Measurements from ENCODE around the gene LILRB1. TPM values are rescaled to one million over a fixed set of nuclear protein-coding genes. Genes with fewer than 3 reads are reported as not detected.

The LILRB1 gene
- total and polyA plus RNA-seq, 9 of the 15 experiments (the other 6 are each of a cell fraction or from before 2014, with no cell fraction given) = not detected

DNA sequence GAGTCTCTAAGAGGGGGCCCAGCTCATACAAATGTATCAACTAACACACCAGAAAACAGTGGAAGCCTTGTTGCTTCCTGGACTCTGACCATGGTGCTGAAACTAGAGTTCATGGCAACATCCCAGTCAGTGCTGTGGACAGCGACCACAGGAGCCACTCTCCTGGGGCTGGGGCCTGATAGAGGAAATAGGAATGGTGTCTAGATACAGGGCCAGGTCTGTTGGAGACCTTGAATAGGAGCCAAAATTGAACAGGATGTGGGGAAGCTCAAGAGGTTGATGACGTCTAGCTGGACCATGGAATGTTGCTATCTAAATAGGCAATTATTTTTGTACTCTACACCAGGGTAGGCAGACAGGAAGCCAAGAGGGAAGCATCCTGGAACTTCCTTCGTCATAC is 54.2 kb downstream of the LILRB1 start (continued):
- TF ChIP-seq RNF2 (IDR thresholded peaks at IDR 0.05) (no peak), TSC22D4 (tag; IDR thresholded peaks at IDR 0.05) (no peak), ZNF696 (CRISPR knock-in tag; conservative IDR thresholded peaks at IDR 0.05) (no peak), SRSF1 (IDR thresholded peaks at IDR 0.05; ENCODE audit: low read depth, low read length) (no peak), ETV5 (CRISPR knock-in tag; IDR thresholded peaks at IDR 0.05; ENCODE audit: low read depth) (peak; percentile 71; the same call in 1 of the 2 replicates), ZKSCAN8 (CRISPR knock-in tag; IDR thresholded peaks at IDR 0.05) (peak; percentile 66; the same call in 1 of the 2 replicates), ILF3 (IDR thresholded peaks at IDR 0.05; ENCODE audit: borderline replicate concordance) (no peak), HDGF (IDR thresholded peaks at IDR 0.05) (no peak), HLTF (IDR thresholded peaks at IDR 0.05) (no peak), HNRNPUL1 (IDR thresholded peaks at IDR 0.05; ENCODE audit: low read length) (no peak), GTF2A2 (tag; IDR thresholded peaks at IDR 0.05) (no peak), ZNF77 (CRISPR knock-in tag; IDR thresholded peaks at IDR 0.05) (no peak), ZNF444 (CRISPR knock-in tag; IDR thresholded peaks at IDR 0.05) (no peak), POLR2AphosphoS5 (IDR thresholded peaks at IDR 0.05; ENCODE audit: control insufficient read depth, insufficient read depth, low read depth, low read length) (no peak), KDM1A (IDR thresholded peaks at IDR 0.05) (no peak), GABPB1 (CRISPR knock-in tag; IDR thresholded peaks at IDR 0.05) (peak; percentile 63), CBX8 (IDR thresholded peaks at IDR 0.05; ENCODE audit: borderline replicate concordance, extremely low read depth, low read depth, low read length, poor library complexity, severe bottlenecking) (no peak), HNRNPH1 (optimal IDR thresholded peaks at IDR 0.05; ENCODE audit: low read depth, low read length) (no peak), ZNF589 (CRISPR knock-in tag; IDR thresholded peaks at IDR 0.05; ENCODE audit: low read depth) (0 out of 2 replicates have a peak, but pooled peaks have one; percentile 69), KLF10 (CRISPR knock-in tag; IDR thresholded peaks at IDR 0.05) (no peak), ZNF76 (CRISPR knock-in tag; IDR thresholded peaks at IDR 0.05; ENCODE audit: borderline replicate concordance) (no peak), ZNF274 (IDR thresholded peaks at IDR 0.05; ENCODE audit: borderline replicate concordance, low read depth, low read length) (no peak), LEF1 (IDR thresholded peaks at IDR 0.05) (no peak), SUPT5H (IDR thresholded peaks at IDR 0.05) (no peak), ESRRA (IDR thresholded peaks at IDR 0.05; ENCODE audit: borderline replicate concordance, low read depth) (no peak), CSDE1 (IDR thresholded peaks at IDR 0.05) (no peak), SMAD2 (IDR thresholded peaks at IDR 0.05; ENCODE audit: low read depth, low read length) (no peak), TCFL5 (CRISPR knock-in tag; conservative IDR thresholded peaks at IDR 0.05) (no peak), HDAC1 (IDR thresholded peaks at IDR 0.05) (peak in 1 of 2 experiments; percentile 76; a peak in 2 of 4 replicates), SETDB1 (IDR thresholded peaks at IDR 0.05; ENCODE audit: low read length) (no peak), SAP30 (IDR thresholded peaks at IDR 0.05; ENCODE audit: borderline replicate concordance, insufficient read depth, low read depth, low read length, poor library complexity, severe bottlenecking) (peak; percentile 41)
- TF ChIP-seq, protein P1, sequence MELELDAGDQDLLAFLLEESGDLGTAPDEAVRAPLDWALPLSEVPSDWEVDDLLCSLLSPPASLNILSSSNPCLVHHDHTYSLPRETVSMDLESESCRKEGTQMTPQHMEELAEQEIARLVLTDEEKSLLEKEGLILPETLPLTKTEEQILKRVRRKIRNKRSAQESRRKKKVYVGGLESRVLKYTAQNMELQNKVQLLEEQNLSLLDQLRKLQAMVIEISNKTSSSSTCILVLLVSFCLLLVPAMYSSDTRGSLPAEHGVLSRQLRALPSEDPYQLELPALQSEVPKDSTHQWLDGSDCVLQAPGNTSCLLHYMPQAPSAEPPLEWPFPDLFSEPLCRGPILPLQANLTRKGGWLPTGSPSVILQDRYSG (tag; conservative IDR thresholded peaks at IDR 0.05; ENCODE audit: low read depth) = peak; percentile 88
- TF ChIP-seq, protein P2, sequence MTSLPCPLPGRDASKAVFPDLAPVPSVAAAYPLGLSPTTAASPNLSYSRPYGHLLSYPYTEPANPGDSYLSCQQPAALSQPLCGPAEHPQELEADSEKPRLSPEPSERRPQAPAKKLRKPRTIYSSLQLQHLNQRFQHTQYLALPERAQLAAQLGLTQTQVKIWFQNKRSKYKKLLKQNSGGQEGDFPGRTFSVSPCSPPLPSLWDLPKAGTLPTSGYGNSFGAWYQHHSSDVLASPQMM (CRISPR knock-in tag; IDR thresholded peaks at IDR 0.05) = no peak
